T47D (cell line): ENCODE measurements around the gene MYO1H.
A peak's percentile ranks its signal among the peaks of the same experiment; 100 is the strongest.

ENCODE experiments used
- DNase-seq, 2 experiments: peaks; one replicate each; pipeline versions ENCODE4 v3.0.0 to v3.0.0-alpha.2; 2011 to 2012; ENCODE audit warnings: low read depth in 1 of 2, low spot score in 1 of 2
- JUND ChIP-seq: IDR thresholded peaks from 2 replicates; pipeline ENCODE4 v1.6.1; 2012; ENCODE audit warnings: low read depth
- in situ Hi-C: cut with HindIII; loops from 2 replicates; pipeline ENCODE4 v1.10.0; 2016; ENCODE audit warnings: low sequenced_read_pairs, low pct_unique_long_range_greater_than_20kb

The MYO1H gene

DNA sequence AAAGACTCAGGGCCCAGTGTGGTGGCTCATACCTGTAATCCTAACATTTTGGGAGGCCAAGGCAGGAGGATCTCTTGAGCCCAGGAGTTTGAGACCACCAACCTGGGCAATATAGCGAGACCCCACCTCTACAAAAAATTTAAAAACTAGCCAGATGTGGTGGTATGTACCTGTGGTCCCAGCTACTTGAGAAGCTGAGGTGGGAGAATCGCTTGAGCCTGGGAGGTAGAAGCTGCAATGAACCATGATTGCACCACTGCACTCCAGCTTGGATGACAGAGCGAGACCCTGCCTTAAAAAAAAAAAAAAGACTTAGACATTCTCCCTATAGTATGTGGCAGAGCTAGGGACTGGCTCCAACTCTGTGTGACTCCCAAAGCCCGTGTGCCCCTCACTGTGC, 132.7 kb downstream of the MYO1H start:
- DNase-seq = no peak
- in situ Hi-C loops = no loop called here
- no peak for TF ChIP-seq JUND

DNA sequence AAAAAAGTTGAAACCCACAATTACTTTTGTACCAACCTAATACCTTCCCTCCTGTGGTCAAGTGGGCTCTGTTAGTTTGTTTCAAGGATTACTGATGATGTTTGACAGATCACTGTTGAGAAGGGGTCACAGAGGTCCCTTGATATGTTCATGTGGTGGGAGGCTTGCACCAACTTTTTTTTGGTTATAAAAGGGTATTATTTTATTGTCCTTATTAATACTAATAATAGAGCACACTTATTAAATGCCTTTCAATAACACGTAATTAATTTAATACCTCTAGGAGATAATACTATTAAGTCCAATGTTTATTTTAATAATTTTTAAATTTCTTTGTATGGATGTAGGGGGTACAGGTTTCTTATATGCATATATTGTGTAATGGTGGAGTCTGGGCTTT, 134.2 kb downstream of the MYO1H start:
- in situ Hi-C loops = no loop called here
- no peak for TF ChIP-seq JUND
- no peak for DNase-seq

GRCh38 chr12:109482491-109482890, 134.8 kb downstream of the MYO1H start:
- DNase-seq = no peak
- TF ChIP-seq JUND = no peak
- in situ Hi-C loops = no loop called here

- in situ Hi-C loops = no loop called here
- DNase-seq = peak in 1 of 2 experiments; percentile 46
- TF ChIP-seq JUND = no peak
Observed at GRCh38 chr12:109482894-109483293, 135.2 kb downstream of the MYO1H start.

- in situ Hi-C loops = no loop called here
- TF ChIP-seq JUND = no peak
- DNase-seq = no peak
Observed at GRCh38 chr12:109483346-109483745, 135.6 kb downstream of the MYO1H start.

DNA sequence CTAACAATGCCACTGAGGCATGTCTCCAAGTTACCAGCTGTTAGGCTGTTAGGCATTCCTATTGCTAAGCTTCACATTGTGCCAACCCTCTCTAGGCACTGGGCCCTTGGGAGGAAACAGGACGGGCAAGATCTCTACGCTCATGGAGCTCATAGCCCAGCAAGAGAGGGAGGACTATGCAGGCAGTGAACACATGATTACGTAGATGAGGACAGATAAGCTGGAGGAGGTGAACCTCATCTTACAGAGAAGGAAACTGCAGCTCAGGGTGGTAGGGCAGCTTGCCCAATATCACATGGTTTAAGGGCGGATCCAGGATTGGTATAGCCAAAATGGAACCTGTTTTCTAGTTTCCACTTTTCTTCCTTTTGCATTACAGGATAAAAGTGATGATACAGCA, 137.5 kb downstream of the MYO1H start:
- DNase-seq = no peak
- TF ChIP-seq JUND = no peak
- in situ Hi-C loops = no loop called here

GRCh38 chr12:109487181-109488050, 139.7 kb downstream of the MYO1H start:
- no peak for DNase-seq

GRCh38 chr12:109488051-109488665, 140.5 kb downstream of the MYO1H start:
- no peak for DNase-seq
- in situ Hi-C loops = no loop called here
- TF ChIP-seq JUND = no peak

More at GRCh38 chr12:109487181-109488050, 139.7 kb downstream of the MYO1H start:
- in situ Hi-C loops = no loop called here
- no peak for TF ChIP-seq JUND

DNA sequence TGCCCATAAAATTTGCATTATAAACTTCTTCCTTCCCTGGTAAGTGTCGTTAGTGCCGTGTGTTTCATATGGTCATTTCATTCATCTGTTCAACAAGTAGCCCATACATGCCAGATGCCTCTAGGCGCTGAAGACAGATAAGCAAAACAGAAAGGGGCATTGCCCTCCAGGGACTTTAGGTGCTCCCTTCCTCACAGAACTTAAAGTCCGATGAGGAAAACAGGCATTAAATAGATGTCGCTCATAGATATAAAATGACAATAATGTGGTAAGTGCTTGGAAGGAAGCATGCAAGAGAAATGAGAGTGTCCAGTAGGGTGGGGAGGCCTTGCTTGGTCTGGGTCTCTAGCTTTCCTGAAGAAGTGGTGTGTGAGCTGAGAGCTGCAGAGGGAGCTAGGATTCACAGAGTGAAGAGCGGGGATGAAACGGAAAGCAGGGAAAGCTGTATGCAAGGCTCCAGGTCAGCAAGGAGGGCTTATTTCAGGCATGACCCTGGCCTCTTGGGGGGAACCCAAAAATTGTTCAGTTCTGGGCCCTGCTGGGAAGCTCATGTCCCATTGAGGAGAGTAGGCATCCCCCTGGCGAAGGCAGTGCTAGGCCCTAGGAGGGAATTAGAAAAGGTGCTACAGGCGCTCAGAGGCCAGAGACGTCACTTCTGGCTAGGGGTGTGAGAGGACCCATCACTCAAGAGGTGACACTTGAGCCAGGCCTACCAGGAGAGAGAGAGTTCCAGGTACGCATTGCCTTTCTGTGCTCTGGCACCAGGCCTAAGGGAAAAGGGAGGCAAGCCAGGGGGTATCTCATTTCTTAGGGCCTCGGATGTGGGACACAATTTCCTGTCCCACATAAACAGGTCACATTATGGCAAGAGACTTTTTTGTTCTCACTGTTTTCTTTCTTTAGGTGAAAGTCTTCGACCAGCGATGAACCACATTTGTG, 141.6 kb downstream of the MYO1H start:
- no peak for TF ChIP-seq JUND
- in situ Hi-C loops = no loop called here
- DNase-seq = no peak

DNA sequence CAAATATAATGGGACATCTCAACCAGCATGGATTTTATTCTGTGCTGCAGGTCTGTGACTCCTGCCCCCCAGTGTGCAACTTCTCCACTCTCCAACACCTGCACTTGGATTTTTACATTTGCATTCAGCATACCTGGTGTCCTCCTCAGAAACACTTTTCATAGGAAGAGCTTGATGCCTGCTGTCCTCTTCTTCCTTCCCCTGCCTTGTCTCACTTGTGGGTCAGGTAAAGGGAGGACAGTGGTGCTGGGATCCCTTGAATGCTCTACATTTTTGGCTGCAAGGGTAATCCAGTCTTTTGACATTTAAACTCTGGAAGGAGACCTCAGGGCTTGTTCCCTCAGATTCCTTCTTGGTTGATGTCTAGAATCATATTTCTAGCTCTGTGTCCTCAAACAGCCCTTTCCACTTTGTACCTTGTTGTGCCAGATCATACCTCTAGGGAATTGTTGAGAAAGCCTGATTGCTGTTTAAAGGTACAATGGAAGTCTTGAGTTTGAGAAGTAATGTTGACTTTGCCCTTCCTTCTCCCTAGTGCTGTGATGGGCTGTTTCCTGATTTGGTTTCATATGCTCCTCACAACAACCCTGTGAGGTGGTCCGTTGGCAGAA, 142.4 kb downstream of the MYO1H start:
- in situ Hi-C loops = no loop called here
- DNase-seq = no peak
- no peak for TF ChIP-seq JUND

DNA sequence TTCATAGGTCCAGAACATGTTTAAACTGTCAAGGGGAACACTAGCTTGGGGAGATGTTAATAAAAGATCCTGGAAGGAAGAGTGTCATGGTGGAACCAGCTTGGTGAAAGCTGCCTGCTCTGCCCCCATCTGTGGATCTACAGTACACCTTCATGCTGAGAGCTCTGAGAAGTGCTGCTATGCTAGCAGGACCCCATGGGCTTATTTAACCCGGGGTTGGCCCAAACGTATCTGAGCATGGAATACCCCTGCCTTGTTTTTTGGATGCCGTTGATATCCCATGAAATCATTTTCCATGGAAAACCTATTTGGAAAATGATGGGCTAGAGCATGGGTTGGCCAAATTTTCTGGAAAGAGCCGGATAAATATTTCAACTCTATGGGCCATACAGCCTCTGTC, 144.0 kb downstream of the MYO1H start:
- TF ChIP-seq JUND = no peak
- DNase-seq = no peak
- in situ Hi-C loops = no loop called here

DNA sequence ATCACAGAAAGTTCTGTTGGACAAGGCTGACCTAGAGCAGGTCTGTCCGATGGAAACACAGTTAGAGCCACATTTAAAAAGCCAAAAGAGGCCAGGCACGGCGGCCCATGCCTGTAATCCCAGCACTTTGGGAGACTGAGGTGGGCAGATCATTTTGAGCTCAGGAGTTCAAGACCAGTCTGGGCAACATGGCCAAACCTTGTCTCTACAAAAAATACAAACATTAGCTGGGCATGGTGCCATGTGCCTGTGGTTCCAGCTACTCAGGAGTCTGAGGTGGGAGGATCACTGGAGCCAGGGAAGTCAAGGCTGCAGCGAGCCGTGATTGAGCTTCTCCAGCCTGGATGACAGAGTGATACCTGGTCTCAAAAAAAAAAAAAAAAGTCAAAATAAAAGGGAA, 144.7 kb downstream of the MYO1H start:
- no peak for DNase-seq
- in situ Hi-C loops = no loop called here
- no peak for TF ChIP-seq JUND
